ENCODE data around the gene DEAF1.
"Not testable (repeated sequence)": the region's sequence is repeated elsewhere in the genome, so short reads cannot be mapped to it uniquely, and the experiment has no call there.

Gene DEAF1, protein sequence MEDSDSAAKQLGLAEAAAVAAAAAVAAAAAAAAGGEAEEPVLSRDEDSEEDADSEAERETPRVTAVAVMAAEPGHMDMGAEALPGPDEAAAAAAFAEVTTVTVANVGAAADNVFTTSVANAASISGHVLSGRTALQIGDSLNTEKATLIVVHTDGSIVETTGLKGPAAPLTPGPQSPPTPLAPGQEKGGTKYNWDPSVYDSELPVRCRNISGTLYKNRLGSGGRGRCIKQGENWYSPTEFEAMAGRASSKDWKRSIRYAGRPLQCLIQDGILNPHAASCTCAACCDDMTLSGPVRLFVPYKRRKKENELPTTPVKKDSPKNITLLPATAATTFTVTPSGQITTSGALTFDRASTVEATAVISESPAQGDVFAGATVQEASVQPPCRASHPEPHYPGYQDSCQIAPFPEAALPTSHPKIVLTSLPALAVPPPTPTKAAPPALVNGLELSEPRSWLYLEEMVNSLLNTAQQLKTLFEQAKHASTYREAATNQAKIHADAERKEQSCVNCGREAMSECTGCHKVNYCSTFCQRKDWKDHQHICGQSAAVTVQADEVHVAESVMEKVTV

GRCh38 chr11:694563-695287 lies at the start of gene DEAF1:
Gene DEAF1, minus strand, starts transcription at chr11:695222. Its CDS starts 175 bp downstream, at chr11:695047.
- DNase-seq, result peak; percentile 100

GRCh38 chr11:742571-743201 lies 47.7 kb upstream of the DEAF1 start:
- no peak for DNase-seq

DNA sequence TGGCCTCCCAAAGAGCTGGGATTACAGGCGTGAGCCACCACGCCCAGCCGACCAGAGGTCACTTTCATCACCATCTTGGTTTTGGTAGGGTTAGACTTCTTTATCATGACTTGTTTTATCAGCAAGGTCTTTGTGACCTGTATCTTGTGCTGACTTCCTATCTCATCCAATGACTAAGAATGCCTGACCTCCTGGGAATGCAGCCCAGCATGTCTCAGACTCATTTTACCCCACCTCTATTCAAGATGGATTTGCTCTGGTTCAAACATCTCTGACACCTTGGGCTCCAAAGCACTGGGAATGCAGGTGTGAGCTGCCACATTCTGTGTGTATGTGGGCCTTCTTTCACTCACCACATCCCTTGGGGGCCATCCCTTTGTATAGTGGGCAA lies 47.1 kb upstream of the DEAF1 start:
- DNase-seq, result no peak

DNA sequence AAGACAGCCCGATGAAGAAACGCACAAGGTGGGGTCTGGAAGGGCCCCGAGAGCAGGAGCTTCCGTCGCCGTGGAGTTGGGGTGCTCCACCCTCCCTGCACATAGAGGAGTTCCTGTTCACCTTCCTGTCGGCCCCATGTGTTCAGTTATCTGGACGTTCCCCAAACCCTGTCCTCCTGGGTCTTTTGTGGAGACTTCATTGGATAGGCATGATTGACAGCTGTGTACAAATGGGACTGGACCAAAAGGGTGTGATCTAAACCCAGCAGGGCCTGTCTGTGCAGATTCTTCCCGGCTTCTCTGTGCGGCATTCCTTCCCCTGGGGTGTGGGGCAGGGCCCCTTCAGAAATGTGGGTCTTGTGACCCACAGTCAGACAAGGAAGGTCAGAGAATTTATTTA lies 42.9 kb upstream of the DEAF1 start:
- DNase-seq, result not testable (repeated sequence)

GRCh38 chr11:737366-737765 lies 42.3 kb upstream of the DEAF1 start:
- DNase-seq, result no peak

GRCh38 chr11:734541-734940 lies 39.5 kb upstream of the DEAF1 start:
- not testable (repeated sequence) for DNase-seq

- DNase-seq, result no peak
Measured at GRCh38 chr11:733072-733471, 38.0 kb upstream of the DEAF1 start.

DNA sequence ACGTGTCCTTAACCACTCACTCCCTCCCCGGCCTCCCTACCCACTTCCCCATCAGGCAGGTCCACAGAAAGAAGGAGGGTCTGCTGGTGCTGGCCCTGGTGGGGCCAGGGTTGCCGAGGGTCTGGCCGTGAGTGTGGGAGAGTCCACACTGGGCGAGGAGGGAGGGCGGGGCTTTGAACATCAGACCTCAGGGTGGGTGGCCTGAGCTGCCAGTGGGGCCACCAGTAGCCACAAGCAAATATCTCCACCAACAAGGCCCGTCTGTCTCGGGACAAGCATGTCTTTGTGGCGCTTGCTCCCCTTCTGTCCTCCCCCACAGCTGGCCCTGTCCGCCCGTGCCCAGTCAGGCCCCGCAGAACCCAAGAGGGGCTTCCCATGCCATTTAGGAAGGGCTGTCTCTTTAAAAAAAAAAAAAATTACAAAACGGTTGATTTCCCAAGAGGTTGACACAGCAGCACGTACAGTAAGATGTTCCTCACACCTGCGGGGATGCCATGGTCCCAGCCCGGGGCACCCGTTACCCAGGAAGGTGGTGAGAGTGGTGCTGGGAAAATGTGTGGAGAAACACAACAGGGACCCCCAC lies 34.6 kb upstream of the DEAF1 start:
- no peak for DNase-seq

GRCh38 chr11:728901-729491 lies 34.0 kb upstream of the DEAF1 start:
- no peak for DNase-seq

DNA sequence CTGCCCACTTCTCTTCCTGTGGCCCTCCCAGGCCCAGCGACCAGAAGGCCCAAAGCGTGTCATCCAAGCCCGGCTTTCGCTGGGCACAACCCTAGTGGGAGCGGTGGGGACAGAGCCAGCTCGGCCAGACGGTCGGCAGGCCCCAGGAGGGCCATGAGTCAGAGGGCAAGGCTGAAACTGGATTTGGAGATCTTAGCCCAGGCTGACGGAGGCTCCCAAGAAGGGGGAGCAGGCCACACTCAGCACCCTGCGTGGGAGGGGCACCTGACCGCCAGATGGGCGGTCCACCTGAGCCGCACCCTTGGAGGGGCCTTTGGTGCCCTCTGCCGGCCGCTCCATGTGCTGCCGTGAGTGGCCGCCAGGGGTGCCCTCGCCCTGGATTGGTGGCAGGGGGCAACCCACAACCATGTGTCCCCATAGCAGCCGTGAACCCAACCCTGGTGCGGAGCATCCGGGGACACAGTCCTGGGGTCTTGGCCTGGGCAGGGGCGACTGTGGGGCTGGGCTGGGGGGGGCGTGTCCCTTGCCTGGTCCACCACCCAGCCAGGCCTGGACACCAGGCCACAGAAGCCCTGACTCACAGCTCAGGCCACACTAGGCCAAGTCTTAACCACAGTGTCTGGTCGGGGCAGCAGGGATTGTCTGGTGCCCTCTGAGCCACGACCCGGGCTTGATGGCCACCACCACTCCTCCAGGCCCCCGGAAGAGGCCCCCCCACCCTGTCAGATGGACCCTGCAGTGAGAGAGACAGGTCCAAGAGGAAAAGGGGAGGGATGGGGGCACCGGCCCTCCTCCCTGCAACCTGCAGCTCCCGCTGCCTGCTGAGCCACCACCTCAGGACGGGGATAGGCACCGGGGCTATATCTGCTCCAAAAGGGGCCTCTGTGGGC lies 33.1 kb upstream of the DEAF1 start:
- peak; percentile 76 for DNase-seq

DNA sequence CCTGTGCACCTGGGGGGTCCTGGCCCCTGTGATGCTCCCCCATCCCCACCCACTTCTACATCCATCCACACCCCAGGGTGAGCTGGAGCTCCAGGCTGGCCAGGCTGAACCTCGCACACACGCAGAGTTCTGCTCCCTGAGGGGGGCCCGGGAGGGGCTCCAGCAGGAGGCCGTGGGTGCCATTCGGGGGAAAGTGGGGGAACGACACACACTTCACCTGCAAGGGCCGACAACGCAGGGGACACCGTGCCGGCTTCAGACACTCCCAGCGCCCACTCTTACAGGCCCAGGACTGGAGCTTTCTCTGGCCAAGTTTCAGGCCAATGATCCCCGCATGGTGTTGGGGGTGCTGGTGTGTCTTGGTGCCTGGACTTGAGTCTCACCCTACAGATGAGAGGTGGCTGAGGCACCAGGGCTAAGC lies 32.3 kb upstream of the DEAF1 start:
- DNase-seq, result no peak

GRCh38 chr11:726278-727220 lies 31.5 kb upstream of the DEAF1 start:
- DNase-seq, result peak; percentile 46

DNA sequence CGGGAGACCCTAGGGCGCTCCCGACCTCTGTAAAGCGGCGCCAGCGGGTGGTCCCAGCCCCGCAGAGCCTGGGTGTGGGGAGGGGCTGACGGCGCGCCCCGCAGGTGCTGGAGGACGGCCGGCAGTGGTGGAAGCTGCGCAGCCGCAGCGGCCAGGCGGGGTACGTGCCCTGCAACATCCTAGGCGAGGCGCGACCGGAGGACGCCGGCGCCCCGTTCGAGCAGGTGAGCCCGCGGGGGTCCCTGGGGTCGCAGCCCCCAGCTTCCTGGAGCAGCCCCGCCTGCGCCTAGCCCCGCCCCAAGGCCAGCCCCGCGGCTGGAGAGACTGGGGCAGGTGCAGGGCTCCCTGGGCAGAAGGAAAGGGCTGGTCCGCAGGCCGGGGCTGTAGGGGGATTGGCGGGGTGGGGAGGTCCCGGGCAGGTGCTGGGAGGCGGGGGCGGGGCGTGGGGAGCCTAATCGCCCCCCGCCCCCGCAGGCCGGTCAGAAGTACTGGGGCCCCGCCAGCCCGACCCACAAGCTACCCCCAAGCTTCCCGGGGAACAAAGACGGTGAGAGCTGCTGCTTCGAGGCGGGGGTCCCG lies 30.7 kb upstream of the DEAF1 start:
- DNase-seq, result no peak

GRCh38 chr11:724778-725386 lies 29.9 kb upstream of the DEAF1 start:
- DNase-seq, result no peak

- DNase-seq, result no peak
Measured at GRCh38 chr11:724049-724777, 29.2 kb upstream of the DEAF1 start.

DNA sequence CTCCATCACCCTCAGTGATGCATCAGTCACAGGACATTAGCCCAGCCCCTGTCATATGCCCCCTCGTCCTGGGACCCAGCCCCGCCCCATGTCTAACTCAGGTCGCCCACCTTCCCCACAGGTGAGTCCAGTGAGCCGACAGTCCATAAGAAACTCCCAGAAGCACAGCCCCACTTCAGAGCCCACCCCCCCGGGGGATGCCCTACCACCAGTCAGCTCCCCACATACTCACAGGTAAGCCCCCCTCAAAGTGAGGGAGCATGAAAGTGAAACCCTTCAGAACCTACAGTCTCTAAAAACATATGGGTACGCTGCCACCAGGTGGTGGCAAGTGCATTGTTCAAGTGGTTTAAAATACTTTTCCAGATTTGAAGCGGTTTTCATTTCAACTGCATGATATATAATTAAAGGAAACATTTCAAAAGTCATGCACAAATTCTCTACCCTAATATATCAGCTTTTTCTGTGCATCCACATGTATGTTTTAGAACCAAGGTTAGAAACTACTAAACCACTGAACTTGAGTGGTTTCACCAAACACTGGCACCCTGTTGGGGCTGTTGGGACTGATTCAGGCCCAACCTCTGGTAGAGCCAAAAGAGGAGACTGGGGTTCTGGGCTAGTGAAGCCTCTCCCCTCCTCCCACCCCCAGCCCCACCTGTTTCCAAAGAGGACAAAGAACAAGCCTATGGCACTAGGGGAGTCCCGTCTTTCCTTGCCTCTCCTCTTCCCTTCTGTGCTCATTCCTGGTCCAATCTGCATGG lies 28.3 kb upstream of the DEAF1 start:
- peak; percentile 66 for DNase-seq

DNA sequence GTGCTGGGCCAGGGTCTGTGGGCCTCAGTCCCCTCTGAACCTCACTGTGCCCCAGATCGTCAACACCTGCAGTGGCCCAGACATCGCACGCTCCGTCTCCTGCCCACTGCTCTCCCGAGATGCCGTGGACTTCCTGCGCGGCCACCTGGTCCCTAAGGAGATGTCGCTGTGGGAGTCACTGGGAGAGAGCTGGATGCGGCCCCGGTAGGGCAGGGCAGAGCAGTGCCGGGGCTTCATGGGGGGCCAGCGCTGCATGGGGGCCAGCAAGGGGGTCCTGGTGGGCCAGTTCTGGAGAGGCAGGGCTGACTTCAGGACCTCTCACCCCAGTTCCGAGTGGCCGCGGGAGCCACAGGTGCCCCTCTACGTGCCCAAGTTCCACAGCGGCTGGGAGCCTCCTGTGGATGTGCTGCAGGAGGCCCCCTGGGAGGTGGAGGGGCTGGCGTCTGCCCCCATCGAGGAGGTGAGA lies 27.4 kb upstream of the DEAF1 start:
- DNase-seq, result no peak

Measured in suppressor macrophage treated with lipopolysaccharide for 4 hours (primary cell).